ENCODE data around the gene ID1.
"Not testable (repeated sequence)": the region's sequence is repeated elsewhere in the genome, so short reads cannot be mapped to it uniquely, and the experiment has no call there.

The ID1 gene

DNA sequence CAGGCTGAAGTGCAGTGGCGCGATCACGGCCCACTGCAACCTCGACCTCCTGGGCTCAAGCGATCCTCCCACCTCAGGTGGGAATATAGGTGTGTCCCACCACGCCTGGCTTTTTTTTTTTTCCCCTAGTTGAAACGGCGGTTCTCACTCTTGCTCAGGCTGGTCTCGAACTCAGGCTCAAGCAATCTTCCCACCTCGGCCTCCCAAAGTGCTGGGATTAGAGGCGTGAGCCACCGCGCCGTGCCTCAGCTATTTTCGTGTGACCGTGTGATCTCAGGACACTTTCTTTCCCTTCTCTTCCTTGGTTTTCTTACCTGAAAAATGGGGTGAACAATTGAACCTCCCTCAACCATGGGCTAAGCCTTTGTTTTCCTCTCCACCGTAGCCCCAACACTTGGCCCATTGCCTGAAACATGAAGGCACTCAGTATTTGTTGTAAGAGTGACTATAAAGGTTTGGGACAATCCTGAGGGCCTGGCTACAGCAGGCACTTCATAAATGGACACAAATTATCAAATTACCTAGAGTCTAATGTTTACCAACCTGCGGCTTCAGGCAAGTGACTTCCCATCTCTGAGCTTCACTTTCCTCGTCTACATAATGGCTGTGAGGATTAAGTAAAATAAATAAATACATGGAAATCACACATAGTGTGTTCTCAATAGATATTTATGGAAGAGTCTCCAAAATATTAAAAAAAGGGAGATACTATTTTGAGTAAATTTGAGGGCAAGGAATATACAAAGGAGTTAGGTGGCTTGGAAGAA, 31.4 kb upstream of the ID1 start:
- no peak for DNase-seq (ENCODE audit: low read depth in 2 of 2)

DNA sequence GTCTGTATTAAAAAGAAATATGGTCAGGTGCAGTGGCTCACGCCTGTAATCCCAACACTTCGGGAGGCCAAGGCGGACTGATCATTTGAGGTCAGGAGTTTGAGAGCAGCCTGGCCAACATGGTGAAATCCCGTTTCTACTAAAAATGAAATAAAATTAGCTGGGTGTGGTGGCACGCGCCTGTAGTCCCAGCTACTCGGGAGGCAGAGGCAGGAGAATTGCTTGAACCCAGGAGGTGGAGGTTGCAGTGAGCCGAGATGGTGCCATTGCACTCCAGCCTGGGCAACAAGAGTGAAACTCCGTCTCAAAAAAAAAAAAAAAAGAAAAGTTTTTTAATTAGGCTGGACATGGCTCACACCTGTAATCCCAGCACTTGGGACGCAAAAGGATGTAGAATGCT, 30.1 kb upstream of the ID1 start:
- DNase-seq (ENCODE audit: low read depth in 2 of 2) = not testable (repeated sequence)

DNA sequence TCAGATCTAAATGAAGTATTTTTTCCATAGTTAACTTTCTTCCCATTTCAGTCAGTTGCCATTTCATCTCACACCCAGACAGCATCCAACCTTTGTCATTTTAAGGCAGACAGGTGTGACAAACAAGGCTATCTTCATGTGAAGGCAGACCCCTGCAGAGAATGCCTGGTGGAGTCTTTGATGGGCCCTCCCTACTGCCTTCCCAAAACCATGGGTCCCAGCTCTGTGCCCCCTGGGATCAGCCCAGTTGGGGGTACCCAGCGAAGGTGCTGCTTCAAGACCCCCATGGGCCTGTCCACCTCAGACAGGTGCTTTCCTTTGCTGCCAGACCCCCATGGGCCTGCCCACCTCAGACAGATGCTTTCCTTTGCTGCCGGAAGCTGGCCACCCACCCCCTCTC, 28.3 kb upstream of the ID1 start:
- no peak for DNase-seq (ENCODE audit: low read depth in 2 of 2)

DNA sequence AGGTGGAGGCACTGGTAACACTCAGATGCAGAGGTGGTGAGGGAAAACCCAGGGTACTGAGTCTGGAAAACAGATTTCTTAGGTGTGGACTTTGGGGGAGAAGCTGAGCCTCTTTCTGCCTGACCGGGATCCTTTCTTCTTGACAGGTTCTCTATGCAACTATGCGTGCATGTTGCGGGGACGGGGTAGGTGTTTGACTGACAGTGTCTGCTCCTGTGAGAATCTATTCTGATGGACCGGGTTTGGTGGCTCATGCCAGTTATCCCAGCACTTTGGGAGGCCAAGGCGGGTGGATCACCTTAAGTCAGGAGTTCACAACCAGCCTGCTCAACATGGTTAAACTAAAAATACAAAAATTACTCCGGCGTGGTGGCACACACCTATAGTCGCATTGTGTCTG, 27.9 kb upstream of the ID1 start:
- DNase-seq (ENCODE audit: low read depth in 2 of 2) = no peak

DNA sequence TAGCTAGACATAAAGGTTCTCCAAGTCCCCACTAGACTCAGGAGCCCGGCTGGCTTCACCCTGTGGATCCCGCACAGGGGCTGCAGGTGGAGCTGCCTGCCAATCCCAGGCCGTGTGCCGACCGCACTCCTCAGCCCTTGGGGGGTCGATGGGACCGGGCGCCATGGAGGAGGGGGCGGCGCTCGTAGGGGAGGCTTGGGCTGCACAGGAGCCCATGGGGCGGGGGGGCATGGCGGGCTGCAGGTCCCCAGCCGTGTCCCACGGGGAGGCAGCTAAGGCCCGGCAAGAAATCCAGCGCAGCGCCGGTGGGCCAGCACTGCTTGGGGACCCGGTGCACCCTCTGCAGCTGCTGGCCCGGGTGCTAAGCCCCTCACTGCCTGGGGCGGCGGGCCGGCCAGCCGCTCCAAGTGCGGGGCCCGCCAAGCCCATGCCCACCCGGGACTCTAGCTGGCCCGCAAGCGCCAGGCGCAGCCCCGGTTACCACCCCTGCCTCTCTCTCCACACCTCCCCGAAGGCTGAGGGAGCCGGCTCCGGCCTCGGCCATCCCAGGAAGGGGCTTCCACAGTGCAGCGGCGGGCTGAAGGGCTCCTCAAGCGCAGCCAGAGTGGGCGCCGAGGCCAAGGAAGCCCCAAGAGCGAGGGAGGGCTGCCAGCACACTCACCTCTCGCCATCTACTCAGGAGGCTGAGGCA, 26.5 kb upstream of the ID1 start:
- no peak for DNase-seq (ENCODE audit: low read depth in 2 of 2)

DNA sequence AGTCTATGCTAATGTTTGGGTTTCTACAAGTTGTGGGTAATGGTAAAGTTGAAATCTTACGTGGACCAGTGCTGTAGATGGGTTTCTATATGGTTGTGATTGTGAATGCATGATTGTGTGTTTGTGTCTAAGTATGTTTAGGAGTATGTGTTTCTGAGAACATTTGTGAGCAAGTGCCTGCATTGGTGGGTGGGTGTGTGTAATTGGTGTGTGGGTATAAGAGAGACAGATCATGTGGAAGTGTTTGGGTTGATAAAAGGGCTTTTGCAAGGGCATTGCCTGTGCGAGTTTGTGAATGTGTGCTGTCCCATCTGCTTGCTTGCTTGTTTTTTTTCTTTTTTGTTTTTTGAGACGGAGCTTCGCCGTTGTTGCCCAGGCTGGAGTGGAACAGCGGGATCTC, 25.8 kb upstream of the ID1 start:
- no peak for DNase-seq (ENCODE audit: low read depth in 2 of 2)

DNA sequence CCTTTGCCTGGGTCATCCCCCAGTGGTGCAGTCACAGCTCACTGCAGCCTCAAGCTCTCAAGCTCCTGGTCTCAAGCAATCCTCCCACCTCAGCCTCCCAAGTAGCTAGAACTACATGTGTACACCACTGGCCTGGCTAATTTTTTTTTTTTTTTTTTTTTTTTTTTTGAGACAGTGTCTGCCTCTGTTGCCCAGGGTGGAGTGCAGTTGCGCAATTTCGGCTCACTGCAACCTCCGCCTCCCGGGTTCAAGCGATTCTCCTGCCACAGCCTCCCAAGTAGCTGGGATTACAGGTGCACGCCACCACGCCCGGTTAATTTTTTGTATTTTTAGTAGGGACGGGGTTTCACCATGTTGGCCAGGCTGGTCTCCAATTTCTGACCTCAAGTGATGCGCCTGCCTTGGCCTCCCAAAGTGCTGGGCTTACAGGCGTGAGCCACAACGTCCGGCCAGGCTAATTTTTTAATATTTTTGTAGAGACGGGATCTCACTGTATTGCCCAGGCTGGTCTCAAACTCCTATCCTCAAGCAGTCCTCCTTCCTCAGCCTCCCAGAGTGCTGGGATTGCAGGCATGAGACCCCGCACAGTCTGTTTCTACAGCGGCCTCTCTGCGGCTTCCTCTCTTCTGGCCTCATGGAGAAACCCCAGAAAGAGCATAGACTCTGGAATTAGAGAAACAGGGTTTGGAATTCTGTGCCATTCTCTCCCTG, 25.0 kb upstream of the ID1 start:
- not testable (repeated sequence) for DNase-seq (ENCODE audit: low read depth in 2 of 2)

DNA sequence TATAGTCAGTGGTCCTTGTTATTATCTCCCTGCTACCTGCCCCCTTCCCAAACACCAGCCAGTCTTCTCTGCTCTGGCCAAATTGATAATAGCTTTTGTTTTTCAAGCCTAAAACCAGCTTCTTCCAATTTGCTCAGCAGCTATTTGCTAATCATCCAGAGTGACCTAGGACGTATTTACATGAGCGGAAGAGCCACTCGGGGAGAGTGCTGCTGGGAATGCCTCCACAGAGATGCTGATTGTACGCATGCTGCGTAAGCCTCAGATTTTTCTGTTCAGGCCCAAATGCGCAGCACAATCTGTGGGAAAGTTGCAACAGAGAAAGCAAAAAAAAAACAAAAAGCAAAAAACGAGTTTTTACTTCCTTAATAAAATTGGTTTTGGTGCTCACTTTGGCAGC, 24.4 kb upstream of the ID1 start:
- no peak for DNase-seq (ENCODE audit: low read depth in 2 of 2)

DNA sequence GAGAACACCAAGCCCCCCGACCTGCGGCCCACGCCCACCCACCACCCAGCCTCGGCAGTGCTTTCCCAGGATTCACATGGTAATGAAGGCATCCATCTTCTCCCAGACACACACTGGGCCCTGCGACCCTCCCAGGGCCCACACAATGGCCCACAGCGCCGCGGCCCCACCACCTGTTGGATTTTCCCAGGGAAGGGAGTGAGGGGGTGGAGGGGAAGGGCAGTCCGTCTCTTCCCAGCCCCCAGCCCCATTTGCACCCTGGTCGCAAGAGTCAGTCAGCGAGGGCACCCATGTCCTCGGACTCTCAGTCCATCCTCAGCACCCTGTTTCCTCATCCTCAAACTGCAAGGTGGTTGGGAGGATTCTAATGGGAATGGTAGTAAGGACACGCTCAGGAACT, 23.7 kb upstream of the ID1 start:
- no peak for DNase-seq (ENCODE audit: low read depth in 2 of 2)

DNA sequence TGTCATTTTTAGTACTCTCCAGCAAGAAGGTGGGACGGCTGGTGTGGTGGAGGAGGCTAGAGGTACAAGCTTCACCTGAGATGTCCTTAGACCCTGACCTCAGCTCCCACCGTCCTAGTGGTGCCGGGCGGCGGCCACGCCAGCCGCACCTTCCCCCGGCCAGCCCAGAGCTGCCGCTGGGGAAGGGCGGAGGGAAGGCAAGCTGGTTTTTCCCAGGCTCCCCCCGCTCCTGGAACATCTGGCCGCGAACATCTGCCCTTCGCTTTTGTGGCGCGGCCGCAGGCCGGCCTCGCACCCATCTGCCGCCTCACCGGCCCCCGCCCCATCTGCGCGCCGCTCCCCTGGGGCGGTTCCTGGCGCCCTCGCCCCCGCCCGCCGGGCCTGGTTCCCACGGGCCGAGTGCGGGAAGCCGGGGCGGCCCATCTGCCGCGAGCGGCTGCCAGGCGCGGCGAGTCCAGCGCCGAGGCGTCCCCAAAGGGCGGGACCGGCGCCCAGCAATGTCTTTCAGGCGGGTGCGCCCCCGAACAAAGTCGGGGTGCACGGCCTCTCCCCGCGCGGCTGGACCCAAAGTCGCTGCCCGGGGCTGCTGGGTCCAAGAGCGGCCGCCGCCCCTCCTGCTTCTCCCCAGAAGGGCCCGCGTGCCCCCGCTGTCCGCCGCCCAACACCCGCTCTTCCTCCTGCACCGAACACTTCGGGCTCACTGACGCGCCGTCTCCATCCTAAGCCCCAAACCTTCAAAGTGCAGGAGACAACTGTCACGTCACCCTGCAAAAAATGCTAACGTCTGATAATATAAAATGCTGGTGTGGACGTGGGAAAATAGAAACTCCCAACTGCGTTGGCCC, 17.3 kb upstream of the ID1 start:
- DNase-seq (ENCODE audit: low read depth in 2 of 2) = no peak

DNA sequence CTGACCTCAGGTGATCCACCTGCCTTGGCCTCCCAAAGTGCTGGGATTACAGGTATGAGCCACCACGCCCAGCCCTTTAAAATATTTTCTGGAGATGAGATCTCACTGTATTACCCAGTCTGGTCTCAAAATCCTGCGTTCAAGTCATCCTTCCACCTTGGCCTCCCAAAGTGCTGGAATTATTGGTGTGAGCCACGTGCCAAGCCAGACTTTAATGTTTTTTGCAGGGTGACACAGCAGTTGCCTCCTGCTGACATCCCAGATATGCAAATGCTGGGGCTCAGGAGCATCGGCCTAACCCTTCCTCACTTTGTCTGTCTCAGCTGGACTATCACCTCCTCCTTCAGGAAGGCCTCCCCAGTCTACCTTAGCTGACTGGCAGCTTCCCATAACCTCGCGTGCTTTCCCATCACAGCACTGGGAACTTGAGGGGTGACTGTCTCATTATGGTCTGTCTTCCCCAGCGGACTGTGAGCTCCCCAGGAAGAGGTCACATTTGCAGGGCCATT, 14.3 kb upstream of the ID1 start:
- no peak for DNase-seq (ENCODE audit: low read depth in 2 of 2)

DNA sequence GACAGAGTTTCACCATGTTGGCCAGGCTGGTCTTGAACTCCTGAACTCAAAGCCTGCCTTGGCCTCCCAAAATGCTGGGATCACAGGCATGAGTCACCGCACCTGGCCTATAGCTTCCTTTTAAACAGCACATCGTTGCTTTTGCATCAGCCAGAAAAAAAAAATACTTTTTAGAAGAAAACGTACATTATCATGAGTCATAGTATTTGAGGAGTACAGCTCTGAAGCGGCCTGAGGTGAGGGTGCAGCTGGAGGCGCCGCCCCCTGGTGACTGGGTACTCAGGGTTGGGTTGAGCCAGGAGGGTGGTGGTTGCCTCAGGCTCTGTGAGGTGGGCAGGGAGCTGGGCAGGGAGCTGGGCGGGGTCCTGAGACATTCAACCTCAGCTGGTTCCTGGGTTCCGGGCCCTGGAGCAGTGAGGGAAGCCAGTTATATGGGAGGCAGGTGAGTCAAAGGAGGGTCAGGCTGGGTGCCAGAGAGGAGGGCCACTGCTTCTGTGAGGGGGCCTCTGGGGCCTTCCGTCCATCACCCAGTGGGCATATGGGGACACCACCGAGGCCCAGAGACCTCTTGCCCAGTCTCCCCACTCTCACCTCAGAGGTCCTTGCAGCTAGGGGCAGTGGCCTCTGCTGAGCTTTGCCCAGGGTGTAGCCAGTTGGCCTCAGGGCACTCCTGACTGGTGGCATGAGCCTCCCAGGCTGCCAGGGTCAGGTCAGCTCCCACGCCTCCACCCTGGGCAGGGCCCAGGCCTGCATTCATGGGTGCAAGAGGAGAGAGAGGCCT, 11.7 kb upstream of the ID1 start:
- peak in 1 of 2 donors; percentile 25 for DNase-seq (ENCODE audit: low read depth in 2 of 2)

DNA sequence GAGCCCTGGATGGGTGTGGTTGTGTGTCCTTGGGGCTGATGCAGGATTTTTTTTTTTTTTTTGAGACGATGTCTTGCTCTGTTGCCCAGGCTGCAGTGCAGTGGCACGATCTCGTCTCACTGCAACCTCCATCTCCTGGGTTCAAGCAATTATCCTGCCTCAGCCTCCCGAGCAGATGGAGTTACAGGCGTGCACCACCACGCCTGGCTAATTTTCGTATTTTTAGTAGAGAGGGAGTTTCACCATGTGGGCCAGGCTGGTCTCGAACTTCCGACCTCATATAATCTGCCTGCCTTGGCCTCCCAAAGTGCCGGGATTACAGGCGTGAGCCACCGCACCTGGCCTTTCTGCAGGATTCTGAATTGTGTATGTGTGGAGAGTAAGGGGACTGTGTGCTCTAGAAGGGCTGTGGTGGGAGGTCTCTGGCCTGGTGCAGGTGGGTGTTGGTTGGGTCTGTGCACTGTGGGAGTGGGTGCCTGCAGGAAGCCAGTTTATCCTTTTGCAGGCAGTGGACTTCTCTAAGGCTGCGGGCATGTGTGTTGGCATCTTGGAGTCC, 11.0 kb upstream of the ID1 start:
- no peak for DNase-seq (ENCODE audit: low read depth in 2 of 2)

DNA sequence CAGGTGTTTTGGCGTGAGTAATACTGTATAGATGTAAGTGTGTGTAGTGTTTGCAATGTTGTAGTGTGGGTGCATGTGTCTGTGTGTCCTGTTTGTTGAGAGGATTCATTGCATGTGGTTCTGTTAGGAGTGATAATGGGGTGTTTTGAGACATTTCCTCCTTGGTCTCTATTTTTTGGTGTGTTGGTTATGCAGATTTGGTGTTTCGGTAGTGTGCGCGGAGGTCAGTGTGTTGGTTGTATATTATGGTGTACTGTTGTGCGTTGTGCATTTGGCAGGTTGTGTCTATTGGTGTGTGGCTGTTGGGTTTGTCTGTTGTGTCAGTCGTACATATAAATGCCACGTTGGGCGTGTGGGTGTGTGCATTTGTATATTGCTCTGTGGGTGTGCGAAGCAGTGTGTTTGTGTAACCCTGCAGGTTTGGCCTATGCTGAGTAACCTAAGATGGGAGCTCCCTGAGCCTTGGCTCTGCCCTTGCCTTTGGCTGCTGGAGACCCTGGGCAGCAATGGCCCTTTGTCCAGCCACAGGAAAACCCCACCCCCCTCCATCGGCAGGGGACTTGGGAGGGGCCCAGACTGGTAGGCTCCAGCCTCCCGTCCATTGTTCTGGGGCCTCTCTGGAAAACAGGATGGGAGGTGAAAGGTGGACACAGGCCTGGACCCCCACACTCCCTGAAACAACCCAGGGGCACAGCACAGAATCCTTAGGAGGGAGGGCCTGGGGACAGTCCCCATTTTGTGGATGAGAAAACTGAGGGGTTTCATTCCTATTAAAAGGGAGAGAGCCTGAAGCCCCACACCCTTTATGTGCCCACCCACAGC, 10.3 kb upstream of the ID1 start:
- no peak for DNase-seq (ENCODE audit: low read depth in 2 of 2)

DNA sequence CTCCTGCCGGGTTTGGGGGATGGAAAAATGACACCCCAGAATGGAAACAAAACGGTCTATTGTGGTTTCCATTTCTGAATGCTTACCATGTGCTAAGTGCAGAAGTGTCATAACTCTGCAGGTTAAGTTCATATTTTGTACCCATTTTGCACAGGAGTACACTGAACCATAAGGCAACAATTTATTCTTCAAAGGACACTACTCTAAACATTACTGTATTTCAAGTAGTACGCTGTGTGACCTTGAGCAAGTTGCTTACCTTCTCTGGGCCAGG, 9.8 kb upstream of the ID1 start:
- DNase-seq (ENCODE audit: low read depth in 2 of 2) = no peak

DNA sequence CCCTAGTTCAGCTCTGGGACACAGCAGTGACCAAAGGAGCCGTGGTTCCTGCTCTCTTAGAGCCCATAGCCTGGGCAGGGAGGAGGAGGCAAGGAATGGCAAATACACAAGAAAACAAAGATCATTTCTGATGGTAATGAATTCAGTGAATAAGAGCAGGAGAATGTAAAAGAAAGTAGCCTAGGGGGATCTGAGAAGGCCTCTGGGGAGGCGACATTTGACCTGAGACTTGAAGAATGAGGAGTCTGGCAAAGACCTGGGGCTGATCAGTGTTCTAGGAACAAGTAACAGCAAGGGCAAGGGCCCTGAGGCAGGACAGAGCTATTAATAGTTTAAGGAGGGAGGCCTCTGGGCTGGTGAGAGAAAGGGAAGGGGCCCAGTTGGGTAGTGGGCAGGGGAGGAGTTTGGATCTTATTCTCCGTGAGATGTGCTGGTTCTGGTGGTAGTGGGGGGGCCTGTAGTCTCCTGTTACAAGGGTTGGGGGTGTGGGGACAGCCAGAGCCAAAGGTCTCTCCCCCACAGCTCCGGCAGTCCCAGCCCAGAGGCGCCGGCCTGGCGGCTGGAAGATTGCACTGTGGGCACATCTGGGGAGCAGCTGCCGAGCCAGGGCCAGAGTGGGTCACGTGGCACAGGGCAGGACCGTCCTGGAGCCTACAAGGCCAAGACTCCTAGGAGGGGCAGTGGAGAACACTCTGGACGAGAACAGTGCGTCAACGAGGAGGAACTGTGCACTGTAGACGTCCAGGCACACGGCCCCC, 9.3 kb upstream of the ID1 start:
- DNase-seq (ENCODE audit: low read depth in 2 of 2) = no peak

DNA sequence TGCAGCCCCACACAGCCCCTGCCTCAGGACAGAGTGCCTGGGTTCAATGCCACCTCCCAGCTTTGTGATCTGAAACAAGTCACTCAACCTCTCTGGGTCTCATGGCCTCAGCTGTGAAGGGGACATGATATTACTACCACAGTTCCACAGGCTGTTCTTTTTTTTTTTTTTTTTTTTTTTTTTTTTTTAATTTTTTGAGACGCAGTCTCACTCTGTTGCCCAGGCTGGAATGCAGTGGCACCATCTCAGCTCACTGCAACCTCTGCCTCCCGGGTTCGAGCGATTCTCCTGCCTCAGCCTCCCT, 8.7 kb upstream of the ID1 start:
- not testable (repeated sequence) for DNase-seq (ENCODE audit: low read depth in 2 of 2)

DNA sequence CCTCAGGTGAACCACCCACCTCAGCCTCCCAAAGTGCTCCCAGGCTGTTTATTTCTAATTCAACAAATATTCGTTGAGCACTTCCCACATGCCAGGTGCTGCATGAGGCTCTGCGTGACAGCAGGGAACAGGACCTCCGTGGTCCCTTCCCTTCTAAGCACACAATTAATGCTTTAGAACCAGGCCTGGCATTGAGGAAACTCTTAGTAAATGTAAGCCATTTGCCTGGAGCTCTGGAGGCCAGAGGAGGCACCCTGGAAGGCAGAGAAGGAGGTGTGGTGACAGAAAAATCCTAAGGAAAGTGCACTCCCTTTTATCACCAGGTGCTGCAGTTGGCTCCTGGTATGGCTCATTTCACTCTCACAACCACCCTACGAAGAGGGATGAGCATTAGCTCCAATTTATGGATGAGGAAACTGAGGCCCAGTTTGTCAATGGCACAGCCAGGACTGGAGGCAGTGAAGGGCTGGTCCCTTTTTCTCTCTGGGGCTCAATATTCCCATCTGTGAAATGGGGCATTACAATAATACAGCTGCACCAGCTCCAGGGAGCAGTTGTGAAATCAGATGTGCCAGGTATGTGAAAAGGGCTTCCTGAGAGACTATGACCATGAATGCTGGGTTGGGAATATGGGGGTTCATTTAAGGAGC, 8.1 kb upstream of the ID1 start:
- no peak for DNase-seq (ENCODE audit: low read depth in 2 of 2)

DNA sequence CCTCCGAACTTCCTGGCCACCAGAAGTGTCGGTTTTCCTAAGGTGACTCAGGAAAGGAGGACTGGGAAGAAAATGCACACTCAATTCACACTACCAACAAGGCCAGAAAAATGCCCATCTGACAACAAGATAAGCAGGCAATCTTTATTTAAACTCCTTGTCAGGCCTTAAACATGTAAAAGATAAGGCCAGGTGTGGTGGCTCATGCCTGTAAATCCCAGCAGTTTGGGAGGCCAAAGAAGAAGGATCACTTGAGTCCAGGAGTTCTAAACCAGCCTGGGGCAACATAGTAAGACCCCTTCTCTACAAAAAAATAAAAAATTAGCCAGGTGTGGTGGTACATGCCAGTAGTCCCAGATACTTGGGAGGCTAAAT, 7.6 kb upstream of the ID1 start:
- DNase-seq (ENCODE audit: low read depth in 2 of 2) = no peak
